ENCODE measurements around the gene MLST8.
"Not testable (repeated sequence)": the region's sequence is repeated elsewhere in the genome, so short reads cannot be mapped to it uniquely, and the experiment has no call there.

MLST8 gene

DNA sequence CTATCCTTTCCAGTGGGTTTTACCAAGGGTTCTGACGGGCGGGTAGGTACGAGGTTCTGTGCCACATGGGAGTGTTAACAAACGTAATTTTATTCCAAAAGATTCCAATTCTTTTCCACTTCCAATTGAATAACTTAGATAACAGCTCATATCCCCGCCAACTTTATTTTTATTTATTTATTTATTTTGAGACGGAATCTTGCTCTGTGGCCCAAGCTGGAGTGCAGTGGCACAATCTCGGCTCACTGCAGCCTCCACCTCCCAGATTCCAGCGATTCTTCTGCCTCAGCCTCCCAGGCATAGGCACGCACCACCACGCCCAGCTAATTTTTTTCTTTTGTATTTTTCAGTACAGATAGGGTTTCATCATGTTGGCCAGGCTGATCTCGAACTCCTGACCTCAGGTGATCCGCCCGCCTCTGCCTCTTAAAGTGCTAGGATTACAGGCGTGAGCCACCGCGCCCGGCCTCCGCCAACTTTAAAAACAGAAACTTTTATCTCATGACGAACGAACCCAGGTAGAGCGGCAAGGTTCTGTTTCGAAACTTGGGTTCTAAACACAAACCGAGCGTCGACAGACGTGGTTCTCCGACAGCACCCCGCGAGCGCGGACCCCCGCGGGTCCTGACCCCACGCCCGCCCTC is 45.5 kb downstream of the MLST8 start:
- DNase-seq: peak; percentile 48

DNA sequence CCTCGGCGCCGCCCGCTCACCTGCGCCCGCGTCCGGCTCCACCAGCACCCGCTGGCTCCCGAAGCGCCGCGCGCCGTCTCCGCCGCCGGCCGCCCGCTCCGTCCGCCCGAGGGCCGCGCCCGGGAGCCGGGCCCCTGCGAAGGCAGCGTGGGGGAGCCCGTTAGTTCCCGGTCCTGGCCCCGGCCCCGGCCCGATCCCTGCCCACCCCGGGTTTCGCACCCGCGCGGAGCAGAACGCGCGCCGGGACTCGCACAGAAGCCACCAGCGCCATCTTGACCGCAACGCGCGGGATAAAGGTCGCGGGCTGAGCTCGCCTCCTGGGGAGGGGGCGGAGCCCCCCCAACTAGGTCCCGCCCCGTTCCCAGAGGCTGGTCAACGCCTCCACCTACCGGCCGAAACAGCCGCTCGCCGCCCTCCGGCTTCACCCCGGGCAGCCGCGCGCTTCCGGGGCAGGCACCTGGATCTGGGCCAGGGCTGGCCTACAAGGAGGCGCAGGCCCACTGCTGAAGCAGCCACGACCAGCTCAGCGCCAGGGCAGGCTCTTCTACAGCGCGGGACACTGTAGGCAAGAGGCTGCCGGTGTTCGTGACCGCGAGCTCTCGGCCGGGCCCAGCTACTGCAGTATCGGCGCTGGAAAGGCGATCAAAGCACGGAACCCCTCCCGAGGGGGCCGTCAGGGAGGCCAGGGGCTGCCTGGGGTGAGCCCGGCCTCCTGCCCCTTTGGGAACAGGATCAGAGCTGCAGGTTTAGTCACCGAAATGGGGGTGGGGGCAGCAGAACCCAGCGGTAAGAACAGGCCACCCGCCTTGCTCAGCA is 46.2 kb downstream of the MLST8 start, which contains the start of gene ECI1:
Gene ECI1, minus strand, starts transcription at position 292 of the 816 bp plus-strand sequence. Its CDS starts 21 bp downstream, at position 271.
- peak; percentile 95 for DNase-seq

DNA sequence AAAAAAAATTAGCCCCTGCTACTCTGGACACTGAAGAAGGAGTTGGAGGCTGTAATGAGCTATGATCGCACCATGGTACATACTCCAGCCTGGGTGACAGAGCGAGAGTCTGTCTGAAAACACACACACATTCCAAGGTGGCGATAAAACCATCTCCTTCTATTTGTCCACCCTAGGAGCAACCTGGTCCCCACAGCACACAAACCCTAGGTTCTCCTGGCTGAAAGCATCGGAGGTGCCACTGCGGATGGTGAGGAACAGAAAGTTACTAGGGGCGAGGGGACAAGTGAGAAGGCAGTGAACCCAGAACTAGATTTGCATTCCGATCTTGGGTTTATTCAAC is 47.5 kb downstream of the MLST8 start:
- no peak for DNase-seq

DNA sequence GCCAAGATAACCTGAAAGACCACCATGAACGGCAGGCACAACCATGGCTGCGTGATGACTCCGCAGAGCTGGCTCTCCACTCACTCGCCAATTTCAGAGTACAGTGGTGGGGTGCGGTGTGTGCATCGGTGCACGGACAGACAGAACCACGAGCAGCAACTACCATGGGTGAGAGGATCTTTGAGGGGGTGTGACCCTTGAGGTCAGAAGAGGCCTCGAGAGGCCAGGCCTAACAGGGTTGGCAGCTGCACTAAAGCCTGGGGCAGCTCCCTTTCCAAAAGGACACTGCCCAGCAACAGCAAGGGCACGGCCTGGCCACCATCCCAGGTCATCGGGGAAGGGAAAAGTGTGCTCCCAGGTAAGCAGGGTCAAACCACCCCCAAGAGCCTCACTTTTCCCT is 48.0 kb downstream of the MLST8 start:
- no peak for DNase-seq

DNA sequence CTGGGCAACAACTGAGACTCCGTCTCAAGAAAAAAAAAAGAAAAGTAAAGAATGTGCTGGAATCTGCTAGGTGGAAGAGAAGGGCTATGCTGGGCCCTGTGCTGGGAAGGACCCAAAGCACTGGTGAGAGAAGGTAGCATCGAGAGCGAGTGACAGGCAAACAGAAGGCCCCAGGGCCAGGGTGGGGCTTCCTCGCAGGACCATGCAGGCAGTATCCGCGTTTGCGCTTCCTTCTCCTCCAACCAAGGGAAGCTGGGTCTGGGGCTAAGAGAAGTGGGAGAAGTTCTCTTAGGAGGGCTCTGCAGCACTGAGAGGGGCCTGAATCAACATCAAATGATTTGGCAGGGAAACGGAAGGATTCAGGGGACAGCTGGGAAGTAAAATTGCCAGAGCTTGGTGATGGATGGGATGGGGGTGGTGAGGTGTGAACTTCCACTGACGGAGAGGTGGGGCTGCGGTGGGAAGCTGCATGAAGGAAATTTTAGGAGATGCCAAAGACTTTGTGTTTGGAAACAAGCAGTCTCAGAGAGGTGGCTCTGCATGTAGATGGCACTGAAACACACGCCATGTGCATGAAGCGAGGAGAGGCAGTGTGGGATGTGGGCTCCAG is 51.4 kb downstream of the MLST8 start:
- DNase-seq: no peak

DNA sequence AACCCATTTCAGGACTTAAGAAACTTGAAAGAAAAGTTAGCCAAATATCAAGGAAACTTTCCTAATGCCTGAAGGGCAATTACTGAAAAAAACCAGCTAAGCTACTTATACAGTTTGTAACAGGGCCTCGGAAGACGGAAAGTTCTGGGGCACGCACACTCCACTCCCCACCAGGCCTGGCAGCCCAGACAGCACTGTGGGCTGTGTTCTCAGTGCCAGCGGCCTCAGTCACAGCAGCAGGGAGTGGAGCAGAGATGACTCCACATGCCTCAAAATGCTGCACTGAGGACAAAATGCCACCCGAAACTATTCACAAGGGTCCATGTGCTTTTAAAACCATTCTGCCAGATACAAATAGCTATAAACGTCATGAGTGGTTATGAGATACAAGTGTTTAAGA is 52.5 kb downstream of the MLST8 start:
- no peak for DNase-seq

DNA sequence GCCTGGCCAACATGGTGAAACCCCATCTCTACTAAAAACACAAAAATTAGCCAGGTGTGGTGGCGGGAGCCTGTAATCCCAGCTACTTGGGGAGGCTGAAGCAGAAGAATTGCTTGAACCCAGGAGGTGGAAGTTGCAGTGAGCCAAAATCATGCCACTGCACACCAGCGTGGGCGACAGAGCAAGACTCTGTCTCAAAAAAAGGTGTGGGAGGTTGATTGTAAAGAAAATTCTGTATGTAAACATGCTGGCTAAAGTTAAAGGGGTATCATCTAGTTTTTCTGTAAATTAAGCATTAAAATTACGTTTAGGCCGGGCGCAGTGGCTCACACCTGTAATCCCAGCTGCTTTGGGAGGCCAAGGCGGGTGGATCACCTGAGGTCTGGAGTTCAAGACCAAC is 53.3 kb downstream of the MLST8 start:
- DNase-seq: not testable (repeated sequence)
